Smooth muscle cell of the coronary artery (primary cell): ENCODE results near the gene IQCF2. TPM values are rescaled to one million over a fixed set of nuclear protein-coding genes. Genes with fewer than 3 reads are reported as not detected.

ENCODE experiments used
- total RNA-seq: library from RNA; depleted of rRNA; stranded (reverse); fragments of >200 nt; gene quantifications from 2 replicates; pipeline ENCODE4 v1.2.3, GENCODE V29; 2014; ENCODE audit warnings: low replicate concordance

The IQCF2 gene
- not detected in 2 replicates for total RNA-seq

GRCh38 chr3:51860703-51861665 lies at the start of gene IQCF2:
TSS of gene IQCF2 (plus strand) at chr3:51861615. CDS start at chr3:51861667, 52 bp downstream.

DNA sequence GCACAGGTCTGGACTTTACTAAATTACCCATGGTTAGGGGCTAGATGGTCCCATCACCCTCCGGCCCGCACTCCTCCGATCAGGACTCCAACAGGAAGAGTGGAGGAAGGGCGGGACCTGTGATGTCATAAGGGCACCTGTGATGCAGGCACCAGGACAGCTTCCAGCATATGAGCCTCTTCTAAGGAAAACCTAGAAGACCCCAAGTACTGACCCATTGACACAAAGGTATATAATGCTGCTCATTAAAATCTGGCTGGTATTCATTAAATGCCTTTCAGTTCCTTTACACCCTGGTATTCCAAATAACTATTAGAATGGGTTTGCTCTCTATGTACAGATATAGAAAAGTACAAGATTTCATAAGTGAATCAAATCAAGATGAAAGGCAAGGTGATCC lies 14.1 kb downstream of the IQCF2 start, which contains the start of gene IQCF5:
TSS of gene IQCF5 (minus strand) at position 101 of the 400 bp plus-strand sequence. CDS start at position 31, 70 bp downstream.

Other genes starting within 250 kb of the IQCF2 start
- gene TEX264, start 190.4 kb upstream of the IQCF2 start, total RNA-seq = 34.5 and 64.5 TPM in 2 replicates
- gene GRM2, start 154.5 kb upstream of the IQCF2 start, total RNA-seq = under 0.01 and 0.12 TPM in 2 replicates
- not detected in 2 replicates for gene IQCF6, start 82.4 kb upstream of the IQCF2 start, total RNA-seq
- not detected in 2 replicates for gene IQCF5, start 14.0 kb downstream of the IQCF2 start, total RNA-seq
- not detected in 2 replicates for gene IQCF1, start 41.7 kb downstream of the IQCF2 start, total RNA-seq
- gene RRP9, start 80.3 kb downstream of the IQCF2 start, total RNA-seq = 24.2 and 38.8 TPM in 2 replicates
- 14.6 and 26.6 TPM in 2 replicates for gene PARP3, start 80.7 kb downstream of the IQCF2 start, total RNA-seq
- under 0.01 TPM in 1 of 2 replicates, not detected in the other for gene GPR62, start 93.8 kb downstream of the IQCF2 start, total RNA-seq
- 27.3 and 54.3 TPM in 2 replicates for gene PCBP4, start 105.8 kb downstream of the IQCF2 start, total RNA-seq
- gene ABHD14B, start 112.4 kb downstream of the IQCF2 start, total RNA-seq = 12.1 and 20.7 TPM in 2 replicates
- 8.3 and 13.1 TPM in 2 replicates for gene ABHD14A, start 113.4 kb downstream of the IQCF2 start, total RNA-seq
- 57.4 and 59.1 TPM in 2 replicates for gene ACY1, start 121.9 kb downstream of the IQCF2 start, total RNA-seq
- gene RPL29, start 134.3 kb downstream of the IQCF2 start, total RNA-seq = 574 and 1,531 TPM in 2 replicates
- 3.0 and 8.2 TPM in 2 replicates for gene DUSP7, start 195.0 kb downstream of the IQCF2 start, total RNA-seq